ENCODE results near the gene RAB40B. TPM values are rescaled to one million over a fixed set of nuclear protein-coding genes. Genes with fewer than 3 reads are reported as not detected.

The RAB40B gene
- total RNA-seq, 4 donors from 2014 or later = 10.4 to 25.5 (median 19.2) TPM

DNA sequence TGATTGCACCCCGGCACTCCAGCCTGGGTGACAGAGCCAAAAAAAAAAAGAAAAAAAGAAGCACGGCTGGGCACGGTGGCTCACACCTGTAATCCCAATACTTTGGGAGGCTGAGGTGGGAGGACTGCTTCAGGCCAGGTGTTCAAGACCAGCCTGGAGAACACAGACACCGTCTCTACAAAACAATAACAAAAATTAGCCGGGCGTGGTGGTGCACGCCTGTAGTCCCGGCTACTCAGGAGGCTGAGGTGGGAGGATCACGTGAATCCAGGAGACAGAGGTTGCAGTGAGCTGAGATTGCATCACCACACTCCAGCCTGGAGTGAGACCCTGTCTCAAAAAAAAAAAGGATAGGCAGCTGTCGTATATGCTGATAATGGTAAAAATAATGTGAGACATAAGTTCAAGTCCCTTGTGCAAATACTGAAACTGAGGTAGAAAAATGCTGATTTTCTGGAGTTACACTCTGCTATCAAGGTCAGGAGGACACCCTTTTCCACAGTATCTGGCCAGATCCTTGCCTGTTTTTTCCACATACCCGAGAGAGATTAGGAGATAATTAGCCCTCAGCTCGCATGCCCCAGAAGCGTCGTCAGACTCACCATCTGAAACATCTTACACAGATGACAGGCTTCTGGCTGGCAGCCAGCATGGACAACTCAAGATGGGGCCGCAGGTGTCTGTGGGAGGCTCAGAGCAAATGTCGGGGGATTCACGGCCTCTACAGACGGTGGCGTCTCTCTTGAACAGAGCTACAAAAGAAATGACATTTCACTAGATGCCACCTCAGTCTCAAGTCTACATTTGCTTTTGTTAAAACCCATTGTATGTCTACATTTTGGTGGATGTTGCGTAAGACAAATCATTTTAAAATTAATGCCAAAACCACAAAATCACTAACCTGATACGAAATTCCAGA is 87.1 kb downstream of the RAB40B start:
- H3K36me3 ChIP-seq = peaks cover 0 to 69% of the 10 kb centered on the region in 2 donors
- H3K27ac ChIP-seq = peak overlapping the region in 1 of 4 donors; percentile 2
- no peak for TF ChIP-seq POLR2A (IDR thresholded peaks at IDR 0.05)
- H3K4me1 ChIP-seq = peaks cover 0 to 7% (median 2%) of the 10 kb centered on the region in 3 donors
- no peaks in the 10 kb centered on the region for H3K27me3 ChIP-seq
- H3K9me3 ChIP-seq = no peaks in the 10 kb centered on the region
- H3K4me3 ChIP-seq = no peak overlapping the region
- WGBS, 2 donors (ENCODE audit: low coverage in 1 of 2) = 45 to 85% methylated on average over 14 to 16 of the region's 21 CpGs
- no peak for ATAC-seq

DNA sequence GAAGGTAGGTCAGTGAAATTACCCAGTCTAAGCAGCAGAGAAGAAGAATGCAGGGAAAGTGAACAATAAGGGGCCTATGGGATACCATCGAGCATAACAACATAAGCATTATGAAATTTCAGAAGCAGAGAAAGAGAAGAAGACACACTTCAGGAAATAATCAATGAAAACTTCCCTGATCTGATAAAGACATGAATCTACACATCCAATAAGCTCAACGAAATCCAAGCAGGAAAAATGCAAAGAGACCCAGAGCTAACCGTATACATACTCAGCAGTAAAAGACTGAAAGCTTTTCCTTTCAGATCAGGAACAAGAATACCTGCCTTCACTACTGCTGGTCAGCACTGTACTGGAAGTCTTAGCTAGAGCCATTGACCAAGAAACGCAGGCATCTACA is 88.8 kb downstream of the RAB40B start:
- Histone ChIP-seq H3K27ac (no peak overlapping the region), H3K9me3 (no peaks in the 10 kb centered on the region), H3K36me3 (peaks cover 0 to 69% of the 10 kb centered on the region in 2 donors), H3K27me3 (no peaks in the 10 kb centered on the region), H3K4me3 (no peak overlapping the region), H3K4me1 (peaks cover 0 to 7% (median 2%) of the 10 kb centered on the region in 3 donors)
- WGBS, 2 donors (ENCODE audit: low coverage in 1 of 2) = 92 to 94% methylated on average over 4 of the region's 4 CpGs
- TF ChIP-seq POLR2A (IDR thresholded peaks at IDR 0.05) (no peak), POLR2AphosphoS5 (IDR thresholded peaks at IDR 0.05) (no peak), EP300 (IDR thresholded peaks at IDR 0.05) (no peak)
- TF ChIP-seq, protein P1, sequence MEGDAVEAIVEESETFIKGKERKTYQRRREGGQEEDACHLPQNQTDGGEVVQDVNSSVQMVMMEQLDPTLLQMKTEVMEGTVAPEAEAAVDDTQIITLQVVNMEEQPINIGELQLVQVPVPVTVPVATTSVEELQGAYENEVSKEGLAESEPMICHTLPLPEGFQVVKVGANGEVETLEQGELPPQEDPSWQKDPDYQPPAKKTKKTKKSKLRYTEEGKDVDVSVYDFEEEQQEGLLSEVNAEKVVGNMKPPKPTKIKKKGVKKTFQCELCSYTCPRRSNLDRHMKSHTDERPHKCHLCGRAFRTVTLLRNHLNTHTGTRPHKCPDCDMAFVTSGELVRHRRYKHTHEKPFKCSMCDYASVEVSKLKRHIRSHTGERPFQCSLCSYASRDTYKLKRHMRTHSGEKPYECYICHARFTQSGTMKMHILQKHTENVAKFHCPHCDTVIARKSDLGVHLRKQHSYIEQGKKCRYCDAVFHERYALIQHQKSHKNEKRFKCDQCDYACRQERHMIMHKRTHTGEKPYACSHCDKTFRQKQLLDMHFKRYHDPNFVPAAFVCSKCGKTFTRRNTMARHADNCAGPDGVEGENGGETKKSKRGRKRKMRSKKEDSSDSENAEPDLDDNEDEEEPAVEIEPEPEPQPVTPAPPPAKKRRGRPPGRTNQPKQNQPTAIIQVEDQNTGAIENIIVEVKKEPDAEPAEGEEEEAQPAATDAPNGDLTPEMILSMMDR (IDR thresholded peaks at IDR 0.05) = no peak
- no peak for ATAC-seq

DNA sequence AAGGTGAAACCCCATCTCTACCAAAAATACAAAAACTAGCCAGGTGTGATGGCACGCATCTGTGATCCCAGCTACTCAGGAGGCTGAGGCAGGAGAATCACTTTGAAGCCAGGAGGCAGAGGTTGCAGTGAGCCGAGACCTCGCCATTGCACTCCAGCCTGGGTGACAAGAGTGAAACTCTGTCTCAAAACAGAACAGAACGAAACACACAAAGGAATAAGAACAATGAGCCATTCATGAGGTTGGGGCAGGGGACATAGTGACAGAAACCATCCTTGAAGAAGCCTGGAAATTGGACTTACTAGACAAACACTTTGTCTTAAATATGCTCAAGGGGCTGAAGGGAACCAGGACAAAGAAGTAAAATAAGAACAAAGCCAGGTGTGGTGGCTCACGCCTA is 89.7 kb downstream of the RAB40B start:
- WGBS, 2 donors (ENCODE audit: low coverage in 1 of 2) = 69 to 100% methylated on average over 1 to 4 of the region's 5 CpGs
- no peak for TF ChIP-seq POLR2A (IDR thresholded peaks at IDR 0.05)
- TF ChIP-seq POLR2AphosphoS5 (IDR thresholded peaks at IDR 0.05) = no peak
- TF ChIP-seq EP300 (IDR thresholded peaks at IDR 0.05) = no peak
- TF ChIP-seq, protein P1 (IDR thresholded peaks at IDR 0.05) = no peak

DNA sequence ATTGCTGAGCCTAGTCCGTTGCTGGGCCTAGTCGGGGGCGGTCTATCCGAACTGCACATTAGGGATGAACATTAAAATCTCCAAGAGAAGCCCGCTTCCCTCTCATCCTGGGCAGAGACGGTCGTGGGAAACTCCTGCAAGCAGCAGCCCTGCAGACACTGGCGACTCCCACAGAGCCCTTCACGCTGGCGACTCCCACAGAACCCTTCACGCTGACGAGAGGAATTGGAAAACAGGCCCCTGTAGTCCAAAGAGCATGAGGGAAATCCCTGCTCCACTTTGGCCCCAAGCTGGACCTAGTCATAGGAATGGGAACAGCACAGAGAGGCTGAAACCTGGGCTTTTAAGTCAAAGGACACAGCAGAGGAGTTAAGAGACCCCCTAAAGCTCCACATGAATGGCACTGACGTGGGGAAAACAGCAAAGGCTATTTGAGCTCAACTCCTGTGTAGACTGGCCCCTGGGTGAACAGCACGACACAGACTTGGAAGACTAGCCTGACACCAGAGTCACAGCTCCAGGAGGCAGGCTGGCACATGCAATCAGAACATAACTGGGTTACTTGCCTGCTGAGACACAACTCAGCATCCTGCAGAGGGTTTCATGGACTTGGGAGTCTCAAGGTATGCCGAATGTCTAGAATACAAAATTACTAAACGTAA is 92.4 kb downstream of the RAB40B start:
- WGBS, 2 donors (ENCODE audit: low coverage in 1 of 2) = 78 to 89% methylated on average over 4 of the region's 16 CpGs
- no peak for TF ChIP-seq POLR2A (IDR thresholded peaks at IDR 0.05)
- TF ChIP-seq POLR2AphosphoS5 (IDR thresholded peaks at IDR 0.05) = no peak
- no peak for TF ChIP-seq EP300 (IDR thresholded peaks at IDR 0.05)
- Histone ChIP-seq H3K4me1 (peaks cover 0 to 21% (median 0%) of the 10 kb centered on the region in 3 donors), H3K9me3 (no peaks in the 10 kb centered on the region), H3K27ac (no peak overlapping the region), H3K27me3 (no peaks in the 10 kb centered on the region), H3K36me3 (peaks cover 0 to 77% of the 10 kb centered on the region in 2 donors), H3K4me3 (no peak overlapping the region)
- no peak for ATAC-seq

More for the DNA sequence above, 89.7 kb downstream of the RAB40B start:
- Histone ChIP-seq H3K36me3 (peaks cover 0 to 70% of the 10 kb centered on the region in 2 donors), H3K27me3 (no peaks in the 10 kb centered on the region), H3K4me3 (no peak overlapping the region), H3K9me3 (no peaks in the 10 kb centered on the region), H3K4me1 (peaks cover 0 to 15% (median 2%) of the 10 kb centered on the region in 3 donors), H3K27ac (no peak overlapping the region)
- ATAC-seq = no peak

Small RNAs within 50 kb of the gene (small RNA-seq; reads per million reads assigned to genes)
- 0 reads per million in 4 donors for gene MIR4525

Other genes starting within 250 kb of the RAB40B start
- 10 to 100 TPM; 53.8 to 78.5 (median 59.4) TPM for gene CYBC1, start 247.9 kb downstream of the RAB40B start, total RNA-seq
- 10 to 100 TPM; 30.4 to 78.1 (median 44.9) TPM for gene NARF, start 240.0 kb downstream of the RAB40B start, total RNA-seq
- 10 to 100 TPM; 35.1 to 63.4 (median 52.6) TPM for gene FOXK2, start 179.0 kb downstream of the RAB40B start, total RNA-seq
- gene WDR45B, start 50.3 kb downstream of the RAB40B start, total RNA-seq = 10 to 100 TPM; 70.8 to 77.4 (median 76.4) TPM
- gene FN3KRP, start 18.0 kb upstream of the RAB40B start, total RNA-seq = 10 to 100 TPM; 12.8 to 22.9 (median 18.2) TPM
- 10 to 100 TPM in 1 of 4 donors, 1 to 10 TPM in 3; 6.9 to 22.0 (median 8.6) TPM for gene FN3K, start 36.9 kb upstream of the RAB40B start, total RNA-seq
- gene TBCD, start 53.4 kb upstream of the RAB40B start, total RNA-seq = 10 to 100 TPM; 32.0 to 57.8 (median 47.0) TPM
- gene ZNF750, start 141.3 kb upstream of the RAB40B start, total RNA-seq = 1 to 10 TPM in 2 of 4 donors, under 1 TPM in 1, not detected in 1; 0.46 to 1.6 (median 1.1) TPM